HG03045 (cell line): ENCODE data around the gene TYW1B.
"Not testable (repeated sequence)": the region's sequence is repeated elsewhere in the genome, so short reads cannot be mapped to it uniquely, and the experiment has no call there.

Experiments used
- ATAC-seq: cut with Tn5 transposase; IDR thresholded peaks from one replicate; pipeline ENCODE4 v1.9.1; 2021; ENCODE audit warnings: mild to moderate bottlenecking, moderate library complexity; ENCODE audit not compliant: unreplicated experiment

The TYW1B gene

GRCh38 chr7:72827839-72828591 lies at the start of gene TYW1B:
Gene TYW1B, minus strand, starts transcription at chr7:72828200. Its CDS starts 125 bp downstream, at chr7:72828075.
- peak; percentile 93 for ATAC-seq

- ATAC-seq: not testable (repeated sequence)
Observed at GRCh38 chr7:72867591-72867990, 39.6 kb upstream of the TYW1B start.

- ATAC-seq: not testable (repeated sequence)
Observed at GRCh38 chr7:72858846-72859400, 30.9 kb upstream of the TYW1B start.

GRCh38 chr7:72857925-72858324 lies 29.9 kb upstream of the TYW1B start:
- ATAC-seq: not testable (repeated sequence)

- not testable (repeated sequence) for ATAC-seq
Observed at GRCh38 chr7:72855261-72855660, 27.3 kb upstream of the TYW1B start.

- not testable (repeated sequence) for ATAC-seq
Observed at GRCh38 chr7:72852937-72853336, 24.9 kb upstream of the TYW1B start.

- ATAC-seq: not testable (repeated sequence)
Observed at GRCh38 chr7:72850746-72851145, 22.7 kb upstream of the TYW1B start.

- not testable (repeated sequence) for ATAC-seq
Observed at GRCh38 chr7:72844146-72844545, 16.1 kb upstream of the TYW1B start.

GRCh38 chr7:72843166-72843565 lies 15.2 kb upstream of the TYW1B start:
- not testable (repeated sequence) for ATAC-seq

GRCh38 chr7:72840966-72841511 lies 13.0 kb upstream of the TYW1B start:
- not testable (repeated sequence) for ATAC-seq

GRCh38 chr7:72838315-72838714 lies 10.3 kb upstream of the TYW1B start:
- not testable (repeated sequence) for ATAC-seq

- not testable (repeated sequence) for ATAC-seq
Observed at GRCh38 chr7:72837291-72837690, 9.3 kb upstream of the TYW1B start.

GRCh38 chr7:72830567-72830966 lies 2.6 kb upstream of the TYW1B start:
- not testable (repeated sequence) for ATAC-seq

- peak; percentile 18 for ATAC-seq
Observed at GRCh38 chr7:72829687-72830354, 1.8 kb upstream of the TYW1B start.

GRCh38 chr7:72829291-72829686 lies 1.3 kb upstream of the TYW1B start:
- ATAC-seq: peak; percentile 51

- not testable (repeated sequence) for ATAC-seq
Observed at GRCh38 chr7:72823765-72824732, 4.0 kb downstream of the TYW1B start.

GRCh38 chr7:72822497-72822896 lies 5.5 kb downstream of the TYW1B start:
- not testable (repeated sequence) for ATAC-seq

- ATAC-seq: not testable (repeated sequence)
Observed at GRCh38 chr7:72818663-72819361, 9.2 kb downstream of the TYW1B start.

GRCh38 chr7:72817661-72818060 lies 10.3 kb downstream of the TYW1B start:
- not testable (repeated sequence) for ATAC-seq
